GM23338 (cell line): ENCODE data around the gene SPRYD7.

Experiments
- CREB1 ChIP-seq: fragments of 250-450 bp; sonication (Bioruptor Pico); IDR thresholded peaks from 2 replicates; pipeline ENCODE4 v1.5.0; 2020; ENCODE audit warnings: low read depth, mild to moderate bottlenecking, moderate library complexity
- CTCF ChIP-seq, 2 experiments: fragments of 200-600 bp in 1 of 2; sonication (generic) in 1 of 2; conservative IDR thresholded peaks; 2 replicates each; pipeline versions ENCODE4 v1.5.1 to v1.6.1; 2016 to 2017; ENCODE audit warnings: antibody characterized with exemption in 2 of 2, low read depth in 2 of 2, mild to moderate bottlenecking in 2 of 2, moderate library complexity in 1 of 2
- EZH2 ChIP-seq: fragments of 200-600 bp; sonication (generic); IDR thresholded peaks from one replicate; pipeline ENCODE4 v1.8.0; 2017; ENCODE audit warnings: antibody characterized with exemption, mild to moderate bottlenecking, low read depth; ENCODE audit not compliant: unreplicated experiment
- POLR2AphosphoS5 ChIP-seq: IDR thresholded peaks from 2 replicates; pipeline ENCODE4 v1.6.1; 2016; ENCODE audit warnings: antibody characterized with exemption, low read depth
- REST ChIP-seq: IDR thresholded peaks from one replicate; pipeline ENCODE4 v1.6.1; 2018; ENCODE audit warnings: antibody characterized with exemption; ENCODE audit not compliant: unreplicated experiment

GRCh38 chr13:49908637-49909036, 27.5 kb downstream of the SPRYD7 start:
- TF ChIP-seq CTCF (conservative IDR thresholded peaks at IDR 0.05; ENCODE audit: low read depth in 2 of 2) (peak; percentile 57 to 79), CREB1 (CRISPR knock-in tag) (no peak), POLR2AphosphoS5 (no peak), REST (no peak), EZH2 (no peak)
